ENCODE measurements around the gene GNG3. TPM values are rescaled to one million over a fixed set of nuclear protein-coding genes. Genes with fewer than 3 reads are reported as not detected.
"Not testable (repeated sequence)": the region's sequence is repeated elsewhere in the genome, so short reads cannot be mapped to it uniquely, and the experiment has no call there.

Gene GNG3
- total RNA-seq, 2 experiments from 2014 or later: not detected

DNA sequence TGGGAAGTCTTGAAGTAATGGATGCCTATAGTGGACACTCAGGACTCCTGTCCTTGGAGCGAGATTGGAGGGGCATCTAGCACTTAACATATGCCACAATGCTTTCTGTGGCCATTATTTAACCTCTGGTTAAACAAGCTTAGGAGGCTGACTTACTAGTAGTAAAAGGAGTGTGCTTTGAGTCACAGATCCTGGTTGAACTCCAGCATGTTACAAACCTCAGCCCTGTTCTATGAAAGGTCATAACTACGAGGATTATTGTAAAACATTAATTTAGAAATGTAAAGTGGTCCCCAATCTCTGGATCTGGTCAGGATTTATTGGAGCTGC is 34.3 kb upstream of the GNG3 start:
- no peak for DNase-seq
- Mint-ChIP-seq H3K27ac (peak overlapping the region; percentile 98), H3K36me3 (ENCODE audit: low read depth) (peaks cover 55% of the 10 kb centered on the region), H3K9me3 (no peaks in the 10 kb centered on the region), H3K4me1 (peaks cover 65% of the 10 kb centered on the region), H3K4me3 (peak overlapping the region; percentile 99), H3K27me3 (no peaks in the 10 kb centered on the region)
- CTCF ChIA-PET: interaction anchor here (0.7 to 4.6 kb wide), 10 partner anchors 8 to 114 kb away, joined by 3 to 16 read pairs (median 4); partner anchors contain the start of genes C11orf98, CSKMT, TMEM179B and TUT1
- POLR2A ChIA-PET: interaction anchor here (0.6 to 1.6 kb wide), 5 partner anchors 9 to 96 kb away, joined by 3 to 4 read pairs (median 3); no protein-coding TSS in a partner anchor

DNA sequence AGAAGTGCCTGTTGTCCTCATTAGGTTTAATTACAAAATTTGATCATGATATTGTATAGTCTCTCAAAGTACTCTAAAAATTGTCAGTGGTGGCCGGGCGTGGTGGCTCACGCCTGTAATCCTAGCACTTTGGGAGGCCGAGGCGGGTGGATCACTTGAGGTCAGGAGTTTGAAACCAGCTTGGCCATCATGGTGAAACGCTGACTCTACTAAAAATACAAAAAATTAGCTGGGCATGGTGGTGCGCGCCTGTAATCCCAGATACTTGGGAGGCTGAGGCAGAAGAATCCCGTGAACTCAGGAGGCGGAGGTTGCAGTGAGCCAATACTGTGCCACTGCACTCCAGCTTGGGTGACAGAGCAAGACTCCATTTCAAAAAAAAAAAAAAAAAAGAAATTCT is 32.1 kb upstream of the GNG3 start:
- POLR2A ChIA-PET, H3K4me3 Mint-ChIP-seq, DNase-seq, H3K27me3 Mint-ChIP-seq, H3K9me3 Mint-ChIP-seq: not testable (repeated sequence)
- Mint-ChIP-seq H3K4me1 (peaks cover 61% of the 10 kb centered on the region), H3K36me3 (ENCODE audit: low read depth) (peaks cover 49% of the 10 kb centered on the region), H3K27ac (peak overlapping the region; percentile 52)
- CTCF ChIA-PET: interaction anchor here (0.8 to 4.6 kb wide), 2 partner anchors 19 to 83 kb away, joined by 3 to 16 read pairs; partner anchors contain the start of gene TUT1

DNA sequence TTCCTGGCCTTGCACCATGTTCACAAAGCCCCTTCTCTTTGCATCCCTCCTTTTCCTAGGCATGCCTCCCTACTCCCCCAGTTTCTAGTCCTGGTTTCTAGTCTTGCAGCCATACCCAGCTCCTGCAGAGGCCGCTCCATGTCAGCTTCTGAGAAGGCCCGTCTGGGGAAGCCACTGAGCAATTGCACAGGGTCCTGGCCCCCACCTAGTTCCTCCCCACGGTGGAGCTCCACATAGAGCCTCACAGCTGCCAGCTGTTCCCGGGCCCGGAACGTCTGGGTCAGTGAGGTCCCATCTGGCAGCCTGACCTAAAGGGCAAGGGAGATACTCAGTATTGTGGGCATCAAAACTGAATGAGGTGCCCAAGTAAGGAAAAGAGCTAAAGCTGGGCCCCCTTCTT is 30.8 kb upstream of the GNG3 start:
- DNase-seq: no peak
- H3K9me3 Mint-ChIP-seq: no peaks in the 10 kb centered on the region
- peaks cover 41% of the 10 kb centered on the region for H3K36me3 Mint-ChIP-seq (ENCODE audit: low read depth)
- peak overlapping the region; percentile 90 for H3K4me3 Mint-ChIP-seq
- POLR2A ChIA-PET: interaction anchor here (0.6 kb wide), 1 partner anchor 180 kb away, joined by 4 read pairs; no protein-coding TSS in a partner anchor
- no peak overlapping the region for H3K27ac Mint-ChIP-seq
- no peaks in the 10 kb centered on the region for H3K27me3 Mint-ChIP-seq
- CTCF ChIA-PET: interaction anchor here (0.8 to 4.6 kb wide), 5 partner anchors 27 to 283 kb away, joined by 3 to 16 read pairs (median 4); partner anchors contain the start of genes SLC3A2 and TUT1
- peaks cover 60% of the 10 kb centered on the region for H3K4me1 Mint-ChIP-seq

DNA sequence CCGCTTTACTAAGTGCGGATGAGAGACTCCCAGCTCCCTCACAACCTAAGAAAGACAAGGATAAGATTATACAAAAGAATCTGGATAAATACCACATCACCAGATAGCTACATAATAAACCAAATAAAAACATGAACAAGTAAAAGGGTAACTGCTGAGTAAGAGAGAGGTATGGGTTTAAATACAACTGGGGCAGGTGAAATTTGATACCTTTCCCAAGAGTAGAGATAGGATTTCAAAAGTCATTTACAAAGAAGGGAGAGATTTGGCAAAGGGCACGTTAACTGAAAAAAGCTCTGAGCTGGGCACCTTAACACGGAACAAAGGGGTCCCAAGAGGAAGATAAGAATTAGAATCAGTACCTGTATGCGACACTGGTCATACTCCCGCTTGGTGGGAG is 30.3 kb upstream of the GNG3 start:
- no peak for DNase-seq
- H3K4me1 Mint-ChIP-seq: peaks cover 58% of the 10 kb centered on the region
- POLR2A ChIA-PET: interaction anchor here (0.7 kb wide), 1 partner anchor 12 kb away, joined by 4 read pairs; the partner anchor contains the start of genes C11orf98 and CSKMT
- H3K27me3 Mint-ChIP-seq: no peaks in the 10 kb centered on the region
- H3K36me3 Mint-ChIP-seq (ENCODE audit: low read depth): peaks cover 38% of the 10 kb centered on the region
- no peaks in the 10 kb centered on the region for H3K9me3 Mint-ChIP-seq
- CTCF ChIA-PET: interaction anchor here (0.8 to 4.6 kb wide), 5 partner anchors 27 to 283 kb away, joined by 3 to 16 read pairs (median 4); partner anchors contain the start of genes SLC3A2 and TUT1
- H3K27ac Mint-ChIP-seq: no peak overlapping the region
- peak overlapping the region; percentile 90 for H3K4me3 Mint-ChIP-seq

DNA sequence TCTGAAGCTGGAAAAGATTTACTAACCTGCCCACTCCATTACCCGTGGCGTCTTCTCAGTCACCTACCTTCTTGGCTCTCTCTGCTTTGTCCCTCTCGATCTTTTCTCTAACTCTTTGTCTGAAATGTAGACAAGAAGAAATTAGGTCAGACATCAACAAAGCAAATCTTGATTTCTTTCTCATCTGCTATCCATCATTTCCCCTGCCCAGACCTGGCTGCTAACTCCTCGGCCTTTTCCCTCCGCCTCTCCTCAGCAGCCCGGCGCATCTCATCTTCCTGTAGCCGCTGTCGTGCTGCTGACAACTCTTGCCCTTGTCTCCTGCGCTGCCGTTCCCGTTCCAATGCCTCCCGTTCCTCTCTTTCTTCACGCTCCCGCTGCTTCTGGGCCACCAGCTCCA is 29.8 kb upstream of the GNG3 start:
- H3K4me1 Mint-ChIP-seq: peaks cover 53% of the 10 kb centered on the region
- peak overlapping the region; percentile 90 for H3K4me3 Mint-ChIP-seq
- no peaks in the 10 kb centered on the region for H3K9me3 Mint-ChIP-seq
- H3K36me3 Mint-ChIP-seq (ENCODE audit: low read depth): peaks cover 33% of the 10 kb centered on the region
- H3K27ac Mint-ChIP-seq: peak overlapping the region; percentile 92
- POLR2A ChIA-PET: interaction anchor here (0.7 kb wide), 1 partner anchor 13 kb away, joined by 4 read pairs; the partner anchor contains the start of genes C11orf98 and CSKMT
- DNase-seq: no peak
- CTCF ChIA-PET: interaction anchor here (1.0 kb wide), 1 partner anchor 284 kb away, joined by 3 read pairs; no protein-coding TSS in a partner anchor
- no peaks in the 10 kb centered on the region for H3K27me3 Mint-ChIP-seq

DNA sequence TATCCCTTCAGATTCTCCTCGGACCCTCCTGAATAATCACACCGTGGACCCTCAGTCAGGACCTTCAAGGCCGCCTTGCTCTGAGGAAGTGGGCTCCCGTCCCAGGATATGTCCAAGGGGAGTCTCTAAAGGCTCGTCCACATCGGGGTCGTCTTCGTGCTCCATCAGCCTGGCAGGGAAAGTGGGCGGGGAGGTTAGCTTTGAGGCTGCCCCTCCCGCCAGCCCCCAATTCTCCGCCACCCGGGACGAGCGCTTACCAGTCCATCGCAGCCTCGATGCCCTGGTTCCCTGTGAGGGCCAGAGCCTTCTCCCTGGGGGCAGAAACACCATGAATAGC is 29.1 kb upstream of the GNG3 start:
- no peak for DNase-seq
- H3K4me3 Mint-ChIP-seq: peak overlapping the region; percentile 90
- ChIA-PET CTCF (no interaction called here), POLR2A (no interaction called here)
- peak overlapping the region; percentile 92 for H3K27ac Mint-ChIP-seq
- peaks cover 27% of the 10 kb centered on the region for H3K36me3 Mint-ChIP-seq (ENCODE audit: low read depth)
- no peaks in the 10 kb centered on the region for H3K9me3 Mint-ChIP-seq
- H3K27me3 Mint-ChIP-seq: no peaks in the 10 kb centered on the region
- H3K4me1 Mint-ChIP-seq: peaks cover 46% of the 10 kb centered on the region

DNA sequence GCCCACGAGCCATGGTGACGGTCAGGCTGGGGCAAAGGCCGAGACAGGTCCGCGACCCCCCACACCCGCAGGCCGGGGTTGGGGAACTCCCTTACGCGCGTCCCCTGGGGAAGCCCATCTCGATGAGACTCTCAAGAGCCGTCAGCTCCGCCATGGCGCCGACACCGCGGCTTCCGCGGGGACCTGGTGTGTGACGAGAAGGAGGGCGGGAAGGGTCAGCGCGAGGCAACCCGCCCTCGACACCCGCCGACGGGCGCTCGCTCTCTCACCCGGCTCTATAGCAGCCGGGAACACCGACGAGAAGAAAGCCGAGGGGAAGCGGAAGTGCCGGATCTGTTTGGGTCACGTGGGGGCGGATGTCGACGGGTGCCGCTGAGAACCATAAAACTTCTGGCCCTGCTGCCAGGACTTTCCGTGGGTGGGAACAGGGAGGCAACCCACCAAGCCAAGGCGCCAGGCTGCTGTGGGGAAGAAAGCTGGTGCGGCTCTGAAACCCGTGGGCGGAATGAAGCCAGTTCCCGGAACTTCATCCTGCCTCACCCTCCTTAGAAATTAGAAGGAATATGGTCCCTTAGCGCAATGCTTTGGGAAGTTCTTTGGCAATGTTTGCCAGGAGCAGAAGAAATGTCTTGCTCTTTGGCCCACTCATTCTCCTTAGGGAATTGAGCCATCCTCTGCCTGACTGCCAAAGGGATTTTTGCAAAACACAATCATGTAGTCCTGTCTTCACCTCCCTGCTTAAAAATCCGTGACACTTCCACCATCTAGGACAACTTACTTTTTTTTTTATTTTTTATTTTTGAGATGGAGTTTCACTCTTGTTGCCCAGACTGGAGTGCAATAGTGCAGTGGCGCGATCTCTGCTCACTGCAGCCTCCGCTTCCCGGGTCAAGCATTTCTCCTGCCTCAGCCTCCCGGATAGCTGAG is 28.4 kb upstream of the GNG3 start, which contains the start of gene UBXN1:
Gene UBXN1, minus strand, starts transcription at position 304 of the 927 bp plus-strand sequence. Its CDS starts 150 bp downstream, at position 154.
- Mint-ChIP-seq H3K36me3 (ENCODE audit: low read depth) (peaks cover 26% of the 10 kb centered on the region), H3K9me3 (no peaks in the 10 kb centered on the region), H3K4me3 (peak within 1 kb of the TSS; percentile 90), H3K4me1 (peaks cover 42% of the 10 kb centered on the region), H3K27ac (peak within 1 kb of the TSS; percentile 92), H3K27me3 (no peaks in the 10 kb centered on the region)
- POLR2A ChIA-PET: interaction anchor here (1.0 to 1.4 kb wide), 2 partner anchors 13 to 14 kb away, joined by 7 to 8 read pairs; partner anchors contain the start of genes C11orf98 and CSKMT
- peak; percentile 89 for DNase-seq
- CTCF ChIA-PET: interaction anchor here (0.7 to 2.4 kb wide), 7 partner anchors 7 to 202 kb away, joined by 3 to 11 read pairs (median 4); partner anchors contain the start of genes LBHD1, LRRN4CL, SLC3A2 and TUT1

DNA sequence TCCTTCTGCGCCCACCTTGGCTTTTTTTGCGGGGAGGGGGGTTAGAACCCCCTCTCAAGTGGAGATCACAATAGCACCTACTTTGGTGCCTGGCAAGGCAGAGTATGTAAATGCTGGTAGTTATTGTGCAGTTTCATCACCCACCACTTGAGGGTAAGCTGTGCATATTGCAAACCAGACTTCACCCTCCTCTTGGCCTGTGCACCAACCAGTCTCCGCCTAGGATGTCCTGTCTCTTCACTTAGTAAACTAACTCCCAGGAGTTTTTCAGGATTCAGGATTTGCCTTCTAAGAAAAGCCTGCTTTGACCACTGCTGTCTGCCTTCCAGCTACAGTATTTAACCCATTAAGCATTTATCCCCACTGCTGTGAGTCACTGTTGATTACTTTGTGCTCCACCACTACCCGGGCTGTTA is 26.6 kb upstream of the GNG3 start:
- Mint-ChIP-seq H3K27ac (peak overlapping the region; percentile 72), H3K9me3 (no peaks in the 10 kb centered on the region), H3K36me3 (ENCODE audit: low read depth) (peaks cover 18% of the 10 kb centered on the region), H3K4me3 (peak overlapping the region; percentile 17), H3K4me1 (peaks cover 36% of the 10 kb centered on the region), H3K27me3 (no peaks in the 10 kb centered on the region)
- CTCF ChIA-PET: interaction anchor here (0.6 to 2.4 kb wide), 20 partner anchors 9 to 256 kb away, joined by 3 to 12 read pairs (median 4); partner anchors contain the start of genes BSCL2, C11orf98, EML3 and GNG3
- POLR2A ChIA-PET: interaction anchor here (1.0 to 1.3 kb wide), 2 partner anchors 15 to 16 kb away, joined by 3 to 6 read pairs; partner anchors contain the start of gene CSKMT
- peak; percentile 66 for DNase-seq

DNA sequence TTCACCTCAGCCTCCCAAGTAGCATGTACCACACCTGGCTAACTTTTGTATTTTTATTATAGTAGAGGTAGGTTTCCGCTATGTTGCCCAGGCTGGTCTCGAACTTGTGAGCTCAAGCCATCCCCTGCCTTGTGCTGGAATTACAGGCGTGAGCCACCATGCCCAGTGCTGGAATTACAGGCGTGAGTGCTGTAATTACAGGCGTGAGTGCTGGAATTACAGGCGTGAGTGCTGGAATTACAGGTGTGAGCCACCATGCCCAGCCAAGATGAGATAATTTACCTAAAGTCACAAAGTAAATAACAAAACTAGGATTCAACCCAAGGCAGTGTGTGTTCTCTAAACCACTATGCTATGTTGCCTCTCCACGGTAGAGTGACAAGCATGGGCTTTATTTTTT is 25.0 kb upstream of the GNG3 start:
- peaks cover 24% of the 10 kb centered on the region for H3K4me1 Mint-ChIP-seq
- no peak overlapping the region for H3K27ac Mint-ChIP-seq
- peaks cover 4% of the 10 kb centered on the region for H3K27me3 Mint-ChIP-seq
- H3K4me3 Mint-ChIP-seq: no peak overlapping the region
- no peaks in the 10 kb centered on the region for H3K9me3 Mint-ChIP-seq
- ChIA-PET CTCF (no interaction called here), POLR2A (no interaction called here)
- DNase-seq: no peak
- peaks cover 7% of the 10 kb centered on the region for H3K36me3 Mint-ChIP-seq (ENCODE audit: low read depth)

DNA sequence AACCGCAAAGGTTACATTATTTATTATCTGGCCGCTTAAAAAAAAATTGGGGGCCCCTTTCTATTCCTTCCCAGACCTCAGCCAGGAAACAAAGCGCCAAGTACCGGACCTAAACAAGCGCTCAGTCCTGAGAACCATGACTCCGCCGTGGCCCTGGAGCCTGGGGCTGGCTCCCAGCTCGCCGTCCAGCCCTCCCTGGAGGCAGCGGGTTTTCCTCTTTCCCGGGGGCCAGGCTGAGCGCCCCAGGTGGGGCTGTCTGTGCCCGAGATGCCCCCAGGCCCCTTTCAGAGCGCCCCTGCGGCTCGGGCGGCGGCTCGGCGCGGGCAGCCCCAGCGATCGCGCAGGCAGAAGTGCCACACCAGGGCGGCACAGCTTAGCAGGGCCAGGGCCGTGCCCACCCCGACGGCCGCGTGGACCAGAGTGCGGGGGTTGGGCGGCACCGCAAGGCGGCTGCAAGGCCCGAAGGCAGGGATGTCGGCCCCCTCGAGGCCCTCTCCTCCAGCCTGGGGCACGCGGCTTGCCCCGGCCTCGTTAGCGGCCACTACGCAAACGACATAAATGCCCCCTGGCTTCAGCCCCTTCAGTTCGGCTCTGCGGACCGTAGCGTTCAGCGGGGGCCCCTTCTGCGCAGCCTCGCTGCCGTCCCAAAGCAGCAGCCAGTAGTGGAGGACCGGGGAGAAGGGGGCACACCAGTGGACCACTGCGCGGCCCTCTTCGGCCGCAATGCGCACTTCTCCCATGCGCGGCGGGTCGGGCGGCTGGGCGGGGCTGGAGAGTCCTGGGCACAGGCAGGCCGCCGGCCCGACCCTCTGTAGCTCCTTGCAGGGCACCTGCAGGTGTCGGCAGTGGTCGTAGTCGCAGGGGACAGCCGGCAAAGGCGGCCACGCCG is 19.7 kb upstream of the GNG3 start:
- Mint-ChIP-seq H3K27ac (no peak overlapping the region), H3K4me3 (no peak overlapping the region), H3K27me3 (peaks cover 10% of the 10 kb centered on the region), H3K9me3 (no peaks in the 10 kb centered on the region), H3K36me3 (ENCODE audit: low read depth) (peaks cover 11% of the 10 kb centered on the region), H3K4me1 (no peaks in the 10 kb centered on the region)
- no peak for DNase-seq
- ChIA-PET CTCF (interaction anchor here (0.6 to 1.6 kb wide), 2 partner anchors 18 to 94 kb away, joined by 3 read pairs; no protein-coding TSS in a partner anchor), POLR2A (no interaction called here)

DNA sequence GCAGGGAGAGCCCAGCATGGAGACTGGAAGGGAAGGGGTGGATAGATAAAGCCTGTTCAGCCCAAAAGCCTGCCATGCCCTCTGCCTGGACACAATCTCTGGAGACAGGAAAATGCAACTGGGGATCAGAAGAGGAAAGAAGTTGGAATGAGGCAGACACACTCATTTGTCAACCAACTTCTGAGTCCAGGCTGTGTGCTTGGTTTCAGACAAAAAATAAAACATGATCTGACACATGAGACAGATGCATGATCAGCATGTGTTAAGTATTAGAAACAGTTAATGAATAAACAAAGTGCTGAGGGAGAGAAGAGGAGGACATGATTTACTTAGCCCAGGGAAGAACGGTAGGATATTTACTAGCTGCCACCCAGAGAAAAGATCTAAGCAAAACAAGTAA is 19.0 kb upstream of the GNG3 start:
- no peak overlapping the region for H3K4me3 Mint-ChIP-seq
- peaks cover 10% of the 10 kb centered on the region for H3K27me3 Mint-ChIP-seq
- no peaks in the 10 kb centered on the region for H3K4me1 Mint-ChIP-seq
- no peak for DNase-seq
- no peak overlapping the region for H3K27ac Mint-ChIP-seq
- no peaks in the 10 kb centered on the region for H3K9me3 Mint-ChIP-seq
- ChIA-PET CTCF (no interaction called here), POLR2A (no interaction called here)
- peaks cover 14% of the 10 kb centered on the region for H3K36me3 Mint-ChIP-seq (ENCODE audit: low read depth)
